GM19455 (cell line): ENCODE measurements around the gene ZIC2.

Source experiments
- ATAC-seq: cut with Tn5 transposase; IDR thresholded peaks from one replicate; pipeline ENCODE4 v1.9.1; 2021; ENCODE audit not compliant: unreplicated experiment

Gene ZIC2

GRCh38 chr13:99973163-99973807, 8.3 kb upstream of the ZIC2 start:
- ATAC-seq: no peak

- no peak for ATAC-seq
These were observed 7.8 kb upstream of the ZIC2 start for GRCh38 chr13:99973808-99974185.

DNA sequence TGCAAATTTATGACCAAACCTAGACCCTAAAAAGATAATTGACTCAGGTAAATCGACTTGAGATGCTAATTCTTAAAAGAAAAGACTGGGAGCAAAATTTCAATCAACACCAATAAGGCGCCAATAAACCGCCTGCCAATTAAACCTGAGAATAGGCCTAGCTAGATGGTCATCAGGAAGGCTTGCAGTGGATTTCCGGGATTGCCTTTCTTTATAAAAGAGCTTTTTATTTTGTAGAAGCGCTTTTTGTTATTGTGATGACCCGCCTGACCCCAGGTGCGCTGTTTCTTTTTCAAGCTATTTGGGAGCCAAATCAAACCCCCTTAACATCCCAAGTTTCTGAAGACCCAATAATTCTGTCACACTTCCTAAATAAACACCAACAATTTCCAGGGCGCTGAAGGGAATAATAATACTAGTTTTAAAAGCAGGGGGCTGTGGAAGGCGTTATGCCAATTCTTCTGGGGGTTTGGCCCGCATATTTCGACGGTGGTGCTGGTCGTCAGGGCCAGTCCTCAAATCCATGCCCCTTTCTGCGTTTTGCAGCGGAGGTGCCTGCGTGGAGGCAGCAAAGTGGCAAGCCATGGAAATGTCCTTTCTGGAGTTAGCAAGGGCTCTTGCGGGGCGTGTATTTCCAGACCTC, 7.2 kb upstream of the ZIC2 start:
- ATAC-seq: no peak

DNA sequence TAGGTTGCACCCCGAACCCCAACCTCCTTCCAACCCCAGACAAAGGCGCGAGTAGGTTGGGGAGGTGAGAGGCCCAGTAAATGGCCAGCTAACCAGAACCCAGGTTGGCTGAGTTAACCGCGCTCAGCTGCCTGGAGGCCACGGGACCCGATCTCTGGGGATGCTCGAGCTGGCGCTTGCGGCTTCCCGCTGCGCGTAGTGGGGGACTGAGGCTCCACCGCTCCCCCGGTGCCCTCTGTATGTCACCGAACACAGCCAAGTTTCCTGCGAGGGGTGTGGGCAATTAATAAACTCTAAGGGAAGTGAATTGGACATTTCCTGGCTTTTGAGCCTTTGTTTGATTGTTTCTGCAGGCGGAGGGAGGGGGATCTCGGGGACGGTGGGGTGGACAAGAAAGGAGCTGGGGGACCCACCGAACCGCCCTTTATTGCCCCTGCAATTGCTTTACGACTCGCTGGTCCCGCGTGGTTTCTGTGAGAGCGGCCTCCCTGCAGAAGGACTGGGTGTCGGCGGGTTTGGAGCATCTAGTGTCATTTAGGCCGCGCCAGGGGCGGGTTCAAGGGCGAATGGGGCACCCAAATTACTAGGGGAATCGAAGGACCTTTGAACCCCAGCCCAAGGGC, 6.5 kb upstream of the ZIC2 start:
- no peak for ATAC-seq

DNA sequence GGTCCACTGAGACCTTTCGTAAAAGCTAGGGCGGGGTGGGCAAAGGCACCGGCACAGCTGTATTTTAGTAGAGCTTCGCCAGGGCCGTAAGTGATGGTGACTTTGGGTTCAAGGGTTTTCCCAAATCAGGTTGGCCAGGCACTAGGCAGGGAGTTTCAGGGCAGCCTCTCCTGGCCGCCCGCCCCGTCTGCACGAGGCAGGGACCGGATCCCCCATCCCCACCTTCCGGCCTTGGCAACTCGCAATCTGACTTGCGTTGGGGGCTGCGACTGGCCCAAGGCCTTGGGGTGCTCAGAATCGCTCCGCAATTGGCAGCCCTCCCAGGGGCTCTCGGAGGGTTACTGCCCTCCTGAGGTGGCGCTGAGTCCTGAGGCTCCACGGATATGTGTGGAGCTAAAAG, 6.0 kb upstream of the ZIC2 start:
- ATAC-seq: no peak

DNA sequence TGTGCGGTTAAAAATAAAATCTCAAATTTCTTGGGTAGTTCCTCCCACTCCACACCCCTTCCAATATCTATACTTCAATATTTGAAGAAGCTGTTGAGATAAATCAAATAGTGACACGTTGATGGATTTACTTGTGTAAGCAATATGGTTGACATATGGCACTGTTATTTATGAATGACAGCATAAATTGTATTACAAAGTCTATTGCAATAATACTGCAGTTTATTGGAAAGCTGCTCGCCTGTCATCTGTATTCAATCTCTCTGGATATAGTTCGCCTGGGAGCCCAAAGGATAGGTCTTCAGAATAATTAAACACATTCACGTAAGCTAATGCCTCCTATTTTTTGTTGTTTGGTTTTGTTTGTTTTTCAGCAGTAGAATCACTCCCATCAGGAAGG, 5.0 kb upstream of the ZIC2 start:
- ATAC-seq: no peak

DNA sequence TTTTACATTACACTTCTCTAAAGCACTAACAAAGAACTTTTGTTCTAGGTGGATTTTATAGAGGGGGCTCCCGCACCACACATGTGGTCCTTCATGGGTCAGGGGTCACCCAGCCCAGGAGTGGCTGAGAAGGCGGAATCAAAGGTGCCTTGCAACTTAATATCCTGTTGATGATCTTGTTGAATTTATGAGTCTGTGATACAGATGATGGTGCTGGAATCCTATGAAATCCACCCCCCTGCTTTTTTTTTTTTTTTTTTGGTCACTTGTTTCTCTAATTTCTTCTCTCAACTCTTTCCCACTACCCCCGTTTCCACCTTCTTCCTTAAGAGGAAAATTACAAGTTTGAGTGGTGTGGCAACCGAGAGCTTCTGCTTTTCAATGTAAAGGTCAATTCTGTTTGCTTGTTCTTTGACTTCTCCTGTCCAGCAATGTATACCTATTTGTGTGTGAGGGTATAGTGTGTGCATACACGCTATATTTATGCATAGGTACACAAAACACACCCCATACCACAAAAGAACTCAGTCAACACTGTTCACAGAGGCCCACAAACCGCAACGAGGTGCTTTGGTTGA, 4.2 kb upstream of the ZIC2 start:
- no peak for ATAC-seq

GRCh38 chr13:99977912-99978798, 3.4 kb upstream of the ZIC2 start:
- ATAC-seq: no peak

DNA sequence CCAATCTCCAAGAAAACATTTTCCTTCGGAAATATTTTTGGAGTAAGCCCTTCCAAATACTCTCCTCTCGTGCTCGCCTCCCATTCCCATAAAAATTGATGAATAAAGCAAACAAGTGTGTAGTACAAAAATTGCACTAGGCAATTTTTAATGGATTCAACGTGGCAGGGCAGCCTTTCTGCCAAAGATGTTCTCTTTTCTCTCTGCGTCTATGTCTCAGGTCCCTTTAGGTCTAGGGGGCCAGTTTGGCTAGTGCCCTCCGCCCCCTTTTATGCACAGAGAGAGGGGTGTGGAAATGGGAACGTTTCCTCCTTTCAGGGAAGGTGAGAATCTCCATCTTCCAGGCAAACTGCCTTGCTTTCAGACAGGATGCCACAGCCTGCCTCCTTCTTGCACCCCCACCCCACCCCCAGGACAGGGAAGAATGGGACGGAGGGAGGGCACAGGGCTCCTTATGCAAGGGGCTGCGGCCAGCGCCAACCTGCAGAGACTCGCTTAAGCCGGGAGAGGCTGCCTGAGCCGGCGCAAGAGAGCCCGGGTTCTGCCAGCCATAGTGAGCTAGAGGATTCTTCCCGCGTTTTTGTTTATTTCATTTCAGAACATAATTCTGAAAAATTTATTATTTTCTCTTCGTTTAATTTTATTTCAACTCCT, 2.7 kb upstream of the ZIC2 start:
- ATAC-seq: no peak

- no peak for ATAC-seq
These were observed 2.0 kb upstream of the ZIC2 start for GRCh38 chr13:99979453-99980200.

DNA sequence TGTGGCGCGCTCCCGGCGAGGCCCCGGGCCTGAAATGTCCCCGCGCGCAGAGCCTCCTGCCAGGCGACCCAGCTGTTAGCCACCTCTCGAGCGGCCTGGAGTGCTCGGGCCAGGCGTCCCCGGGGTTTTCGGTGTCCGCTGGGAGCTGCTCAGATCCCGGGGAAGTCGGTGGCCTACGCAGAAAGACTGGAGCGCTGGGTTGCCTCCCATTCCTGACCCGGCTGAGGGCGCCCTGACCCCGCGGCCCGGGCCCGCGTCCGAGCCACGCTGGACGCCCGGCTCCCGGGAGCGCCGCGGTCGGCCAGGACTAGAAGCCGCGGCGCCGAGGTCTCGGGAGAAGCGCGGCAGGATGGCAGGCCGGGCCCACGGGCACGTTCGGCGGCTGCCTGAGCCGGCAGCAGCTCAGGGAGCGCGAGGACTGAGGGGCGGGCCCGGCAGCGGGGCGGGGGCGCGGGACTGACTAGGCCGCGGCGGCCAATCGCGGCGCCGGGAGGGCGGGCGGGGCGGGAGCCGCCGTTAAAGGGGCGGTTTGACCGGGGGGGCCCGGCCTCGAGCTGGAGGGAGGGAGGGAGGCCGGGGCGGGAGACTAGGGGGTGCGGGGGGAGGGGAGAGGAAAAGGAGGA, 1.3 kb upstream of the ZIC2 start:
- peak; percentile 60 for ATAC-seq

DNA sequence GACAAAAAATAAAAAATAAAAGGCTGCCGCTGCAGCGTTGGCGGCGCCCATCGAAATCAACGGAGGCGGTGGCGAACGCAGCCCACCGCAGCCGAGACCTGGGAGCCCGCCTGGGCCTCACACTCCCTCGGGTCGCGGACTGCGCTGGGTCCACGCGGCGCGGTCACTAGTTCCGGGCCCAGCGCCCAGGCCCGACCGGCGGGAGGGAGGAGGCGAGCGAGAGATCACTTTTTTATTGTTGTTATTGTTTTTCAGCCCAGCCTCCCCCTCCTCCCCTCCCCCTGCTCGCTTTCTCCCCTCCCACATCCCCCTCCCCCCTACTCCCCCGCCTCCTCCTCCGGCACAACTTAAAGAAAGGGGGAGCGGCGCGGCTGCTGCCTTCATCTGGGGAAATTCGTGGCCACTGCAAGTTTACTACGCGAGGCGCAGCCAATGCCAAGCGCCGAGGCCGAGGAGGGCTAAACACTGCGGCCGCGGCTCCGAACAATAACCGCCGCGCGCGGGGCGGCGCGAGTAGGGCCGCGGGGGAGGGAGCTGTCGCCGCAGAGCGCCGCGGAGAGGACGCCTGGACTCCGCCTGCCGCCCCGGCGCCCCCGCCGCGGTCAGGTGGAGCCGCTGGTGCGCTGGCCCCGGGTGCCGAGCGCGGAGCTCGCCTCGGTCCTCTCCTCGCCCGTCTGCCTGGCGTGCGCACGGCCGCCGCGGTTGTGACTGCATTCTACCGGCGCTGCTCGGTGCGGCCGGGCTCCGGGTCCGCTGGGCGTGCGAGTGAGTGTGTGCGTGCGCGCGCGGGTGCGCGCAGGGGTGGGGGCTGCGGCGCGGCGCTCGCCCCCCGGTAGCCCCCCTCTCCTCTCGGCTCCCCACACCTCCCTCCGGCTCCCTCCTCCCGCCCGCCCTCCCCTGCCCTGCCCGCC, 505 bp upstream of the ZIC2 start:
- ATAC-seq: no peak

DNA sequence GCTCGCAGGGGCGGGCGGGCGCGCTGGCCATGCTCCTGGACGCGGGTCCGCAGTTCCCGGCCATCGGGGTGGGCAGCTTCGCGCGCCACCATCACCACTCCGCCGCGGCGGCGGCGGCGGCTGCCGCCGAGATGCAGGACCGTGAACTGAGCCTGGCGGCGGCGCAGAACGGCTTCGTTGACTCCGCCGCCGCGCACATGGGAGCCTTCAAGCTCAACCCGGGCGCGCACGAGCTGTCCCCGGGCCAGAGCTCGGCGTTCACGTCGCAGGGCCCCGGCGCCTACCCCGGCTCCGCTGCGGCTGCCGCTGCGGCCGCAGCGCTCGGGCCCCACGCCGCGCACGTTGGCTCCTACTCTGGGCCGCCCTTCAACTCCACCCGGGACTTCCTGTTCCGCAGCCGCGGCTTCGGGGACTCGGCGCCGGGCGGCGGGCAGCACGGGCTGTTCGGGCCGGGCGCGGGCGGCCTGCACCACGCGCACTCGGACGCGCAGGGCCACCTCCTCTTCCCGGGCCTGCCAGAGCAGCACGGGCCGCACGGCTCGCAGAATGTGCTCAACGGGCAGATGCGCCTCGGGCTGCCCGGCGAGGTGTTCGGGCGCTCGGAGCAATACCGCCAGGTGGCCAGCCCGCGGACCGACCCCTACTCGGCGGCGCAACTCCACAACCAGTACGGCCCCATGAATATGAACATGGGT, 599 bp downstream of the ZIC2 start:
- ATAC-seq: no peak

DNA sequence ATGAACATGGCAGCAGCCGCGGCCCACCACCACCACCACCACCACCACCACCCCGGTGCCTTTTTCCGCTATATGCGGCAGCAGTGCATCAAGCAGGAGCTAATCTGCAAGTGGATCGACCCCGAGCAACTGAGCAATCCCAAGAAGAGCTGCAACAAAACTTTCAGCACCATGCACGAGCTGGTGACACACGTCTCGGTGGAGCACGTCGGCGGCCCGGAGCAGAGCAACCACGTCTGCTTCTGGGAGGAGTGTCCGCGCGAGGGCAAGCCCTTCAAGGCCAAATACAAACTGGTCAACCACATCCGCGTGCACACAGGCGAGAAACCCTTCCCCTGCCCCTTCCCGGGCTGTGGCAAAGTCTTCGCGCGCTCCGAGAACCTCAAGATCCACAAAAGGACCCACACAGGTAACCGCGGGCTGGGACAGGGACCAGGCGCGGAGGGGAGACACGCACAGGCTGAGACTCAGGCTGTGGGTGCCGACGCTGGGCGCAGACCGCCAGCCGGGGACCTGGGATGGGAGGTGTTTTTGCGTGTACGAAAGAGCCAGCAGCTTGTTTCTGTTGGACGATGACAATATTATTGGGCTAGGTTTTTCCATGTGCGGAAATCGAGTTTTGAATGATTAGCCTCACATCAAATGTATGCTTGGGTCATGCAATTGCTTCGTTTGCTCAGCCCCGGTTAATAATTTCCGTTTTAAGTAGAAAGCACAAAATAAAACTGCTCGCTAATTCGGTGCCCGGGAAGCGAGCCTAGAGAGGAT, 1.3 kb downstream of the ZIC2 start:
- no peak for ATAC-seq

GRCh38 chr13:99983499-99984401, 2.2 kb downstream of the ZIC2 start:
- no peak for ATAC-seq
